Epithelial cell of esophagus (primary cell): ENCODE data around the gene NUDT17.
"Not testable (repeated sequence)": the region's sequence is repeated elsewhere in the genome, so short reads cannot be mapped to it uniquely, and the experiment has no call there.

Experiments used
- DNase-seq: peaks from one replicate; pipeline ENCODE4 v3.0.0; 2010; ENCODE audit warnings: low read depth
- H3K4me3 ChIP-seq: 2 replicates; pipeline ENCODE4 v1.5.1; 2011; ENCODE audit warnings: mild to moderate bottlenecking, low read length, control low read depth
- CTCF ChIP-seq: IDR thresholded peaks from 2 replicates; pipeline ENCODE4 v1.5.1; 2011; ENCODE audit warnings: low read depth, mild to moderate bottlenecking, low read length, control low read depth, inconsistent platforms; ENCODE audit not compliant: insufficient read depth; ENCODE audit errors: missing control alignments

The NUDT17 gene

DNA sequence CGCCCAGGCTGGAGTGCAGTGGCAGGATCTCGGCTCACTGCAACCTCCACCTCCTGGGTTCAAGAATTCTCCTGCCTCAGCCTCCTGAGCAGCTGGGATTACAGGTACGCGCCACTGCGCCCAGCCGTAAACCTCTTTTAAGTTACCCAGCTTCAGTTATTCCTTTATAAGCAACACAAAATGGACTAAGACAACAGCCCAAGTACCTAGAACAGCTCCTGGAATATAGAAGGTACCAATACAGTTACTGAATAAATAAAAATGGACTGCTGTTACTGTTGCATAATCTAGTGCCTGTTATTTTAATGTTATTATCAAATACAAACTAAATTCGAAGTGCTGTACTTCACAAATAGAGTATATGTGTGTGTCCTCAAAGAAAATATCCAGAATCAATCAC lies 38.6 kb upstream of the NUDT17 start:
- no peak overlapping the region for H3K4me3 ChIP-seq
- TF ChIP-seq CTCF, result no peak
- DNase-seq, result no peak

DNA sequence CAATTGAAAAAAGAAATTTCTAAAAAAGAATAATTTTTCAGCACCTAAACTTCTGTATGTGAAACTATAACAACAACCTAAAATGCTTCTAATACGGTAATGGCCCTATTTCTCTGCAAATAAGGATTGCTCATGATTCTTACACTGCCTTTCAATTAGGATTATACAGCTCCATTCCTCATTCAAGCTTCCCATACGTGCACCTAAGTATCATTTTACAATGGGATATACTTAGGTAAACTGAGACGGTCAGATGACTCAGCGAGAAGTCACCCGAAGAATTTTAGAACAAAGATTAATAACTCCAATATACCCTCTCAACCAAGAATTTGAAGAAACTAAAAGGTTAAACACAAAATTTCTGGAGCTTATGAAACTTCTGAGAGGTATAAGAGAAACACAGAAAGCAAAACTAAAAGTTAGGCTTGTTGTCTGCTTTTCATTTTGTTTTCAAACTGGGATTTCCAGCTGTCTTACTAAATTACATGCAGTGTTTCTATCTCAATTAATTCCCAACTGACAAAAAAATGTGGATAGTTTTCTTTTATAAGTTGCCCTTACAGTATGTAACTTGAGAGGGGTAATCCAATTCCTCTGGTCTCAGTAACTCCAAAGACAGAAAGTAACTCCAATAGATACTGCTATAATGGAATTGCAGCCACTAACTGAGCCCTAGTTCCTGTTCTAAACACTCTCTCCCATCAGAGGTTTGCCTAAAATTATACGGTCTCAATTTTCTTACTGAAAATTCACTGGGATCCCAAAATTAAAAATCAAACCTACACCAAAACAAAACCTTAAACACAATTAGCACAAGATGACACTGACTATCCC lies 32.2 kb upstream of the NUDT17 start:
- not testable (repeated sequence) for H3K4me3 ChIP-seq, DNase-seq

- not testable (repeated sequence) for H3K4me3 ChIP-seq
- DNase-seq, result peak; percentile 23
Measured at GRCh38 chr1:145818095-145818494, 27.3 kb upstream of the NUDT17 start.

- not testable (repeated sequence) for DNase-seq, H3K4me3 ChIP-seq
Measured at GRCh38 chr1:145822779-145823331, 22.6 kb upstream of the NUDT17 start.

GRCh38 chr1:145823565-145824498 lies 21.6 kb upstream of the NUDT17 start, which contains the start of the genes POLR3C and RNF115:
TSS of gene POLR3C (plus strand) at chr1:145824200. CDS start at chr1:145825777, 1,577 bp downstream.
TSS of gene RNF115 (minus strand) at chr1:145824095. CDS start at chr1:145823873, 222 bp downstream.
- H3K4me3 ChIP-seq, result peak within 1 kb of the TSS; percentile 88
- DNase-seq, result peak; percentile 91
- no peak for TF ChIP-seq CTCF

DNA sequence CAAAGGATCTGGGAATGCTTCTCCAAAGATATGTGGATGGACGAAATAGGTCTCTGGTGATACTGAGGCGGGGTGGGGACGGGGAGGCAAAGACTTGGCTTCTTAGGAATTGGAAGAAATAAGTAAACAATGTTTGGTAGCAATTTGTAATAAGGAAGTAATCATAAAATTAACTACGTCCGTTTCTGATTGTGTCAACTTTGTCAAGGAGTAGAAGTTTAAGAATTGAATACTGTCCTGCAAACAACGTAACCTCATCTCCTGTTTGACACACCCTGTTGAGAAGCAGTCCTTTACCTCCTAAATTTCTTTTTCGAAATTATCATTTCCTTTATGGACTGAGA lies 21.0 kb upstream of the NUDT17 start:
- DNase-seq, result no peak
- TF ChIP-seq CTCF, result no peak
- peak overlapping the region; percentile 88 for H3K4me3 ChIP-seq

- DNase-seq, result no peak
- H3K4me3 ChIP-seq, result no peak overlapping the region
- TF ChIP-seq CTCF, result no peak
Measured at GRCh38 chr1:145826030-145826429, 19.4 kb upstream of the NUDT17 start.

GRCh38 chr1:145827966-145828365 lies 17.5 kb upstream of the NUDT17 start:
- DNase-seq, result no peak
- no peak for TF ChIP-seq CTCF
- H3K4me3 ChIP-seq, result no peak overlapping the region
